ENCODE results near the gene KAZN. TPM values are rescaled to one million over a fixed set of nuclear protein-coding genes. Genes with fewer than 3 reads are reported as not detected.

The KAZN gene
- total and polyA plus RNA-seq, 12 donors, result 1.1 to 6.5 (median 1.9) TPM

DNA sequence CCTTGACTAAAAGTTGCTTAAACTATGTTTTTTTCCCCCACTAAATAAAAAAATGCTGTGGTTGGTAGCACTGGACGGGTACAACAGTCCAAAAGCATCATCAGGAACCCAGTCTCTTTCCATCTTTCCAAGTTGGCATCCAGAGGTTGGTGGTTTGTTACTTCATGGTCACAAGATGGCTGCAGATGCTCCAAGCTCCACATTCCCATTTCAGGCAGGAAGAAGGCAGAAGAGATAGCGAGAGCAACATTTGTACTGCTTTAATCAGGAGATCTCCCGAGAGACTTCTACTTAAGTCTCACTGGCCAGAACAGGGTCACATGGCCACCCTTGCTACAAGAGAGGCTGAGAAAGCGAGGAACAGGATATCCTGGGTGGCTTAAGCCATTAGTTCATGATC is 230.2 kb downstream of the KAZN start:
- Histone ChIP-seq H3K4me3 (no peak overlapping the region), H3K27ac (no peak overlapping the region), H3K36me3 (no peaks in the 10 kb centered on the region), H3K4me1 (no peaks in the 10 kb centered on the region), H3K9me3 (peaks cover 0 to 11% (median 0%) of the 10 kb centered on the region in 11 donors), H3K27me3 (peaks cover 0 to 17% (median 0%) of the 10 kb centered on the region in 7 donors)
- WGBS, 2 donors, result 42 to 81% methylated on average over 4 of the region's 4 CpGs
- TF ChIP-seq, protein P1, sequence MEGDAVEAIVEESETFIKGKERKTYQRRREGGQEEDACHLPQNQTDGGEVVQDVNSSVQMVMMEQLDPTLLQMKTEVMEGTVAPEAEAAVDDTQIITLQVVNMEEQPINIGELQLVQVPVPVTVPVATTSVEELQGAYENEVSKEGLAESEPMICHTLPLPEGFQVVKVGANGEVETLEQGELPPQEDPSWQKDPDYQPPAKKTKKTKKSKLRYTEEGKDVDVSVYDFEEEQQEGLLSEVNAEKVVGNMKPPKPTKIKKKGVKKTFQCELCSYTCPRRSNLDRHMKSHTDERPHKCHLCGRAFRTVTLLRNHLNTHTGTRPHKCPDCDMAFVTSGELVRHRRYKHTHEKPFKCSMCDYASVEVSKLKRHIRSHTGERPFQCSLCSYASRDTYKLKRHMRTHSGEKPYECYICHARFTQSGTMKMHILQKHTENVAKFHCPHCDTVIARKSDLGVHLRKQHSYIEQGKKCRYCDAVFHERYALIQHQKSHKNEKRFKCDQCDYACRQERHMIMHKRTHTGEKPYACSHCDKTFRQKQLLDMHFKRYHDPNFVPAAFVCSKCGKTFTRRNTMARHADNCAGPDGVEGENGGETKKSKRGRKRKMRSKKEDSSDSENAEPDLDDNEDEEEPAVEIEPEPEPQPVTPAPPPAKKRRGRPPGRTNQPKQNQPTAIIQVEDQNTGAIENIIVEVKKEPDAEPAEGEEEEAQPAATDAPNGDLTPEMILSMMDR (IDR thresholded peaks at IDR 0.05), result no peak
- ATAC-seq, result no peak
- intact Hi-C loops (cut with DNase I), result no loop called here
- DNase-seq, result no peak

DNA sequence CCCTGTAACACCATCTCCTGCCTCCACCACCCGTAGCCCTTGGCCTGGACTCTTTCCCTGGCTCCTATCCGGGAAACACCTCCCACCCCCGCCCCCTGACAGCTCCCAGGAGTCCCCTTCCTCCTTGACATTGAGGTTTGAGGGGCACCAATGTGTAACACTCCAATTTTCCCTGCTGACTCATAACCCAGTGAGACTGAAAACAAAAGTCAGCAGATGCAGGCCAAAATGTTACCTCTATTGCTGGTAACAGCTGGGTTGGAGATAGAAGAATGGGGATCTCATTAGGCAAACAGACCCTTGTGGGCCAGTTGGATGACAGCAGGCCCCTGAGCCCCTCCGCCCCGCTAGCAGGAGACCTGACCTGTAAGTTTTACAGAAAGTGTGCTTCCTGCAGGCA is 237.2 kb downstream of the KAZN start:
- WGBS, 2 donors, result 56 to 59% methylated on average over 5 of the region's 5 CpGs
- TF ChIP-seq, protein P1 (IDR thresholded peaks at IDR 0.05), result no peak
- no peaks in the 10 kb centered on the region for H3K36me3 ChIP-seq
- peaks cover 0 to 8% (median 0%) of the 10 kb centered on the region in 7 donors for H3K27me3 ChIP-seq
- DNase-seq, result no peak
- no peak overlapping the region for H3K27ac ChIP-seq
- no peaks in the 10 kb centered on the region for H3K4me1 ChIP-seq
- peaks cover 0 to 7% (median 0%) of the 10 kb centered on the region in 11 donors for H3K9me3 ChIP-seq
- no peak overlapping the region for H3K4me3 ChIP-seq
- intact Hi-C loops (cut with DNase I), result no loop called here
- ATAC-seq, result no peak

DNA sequence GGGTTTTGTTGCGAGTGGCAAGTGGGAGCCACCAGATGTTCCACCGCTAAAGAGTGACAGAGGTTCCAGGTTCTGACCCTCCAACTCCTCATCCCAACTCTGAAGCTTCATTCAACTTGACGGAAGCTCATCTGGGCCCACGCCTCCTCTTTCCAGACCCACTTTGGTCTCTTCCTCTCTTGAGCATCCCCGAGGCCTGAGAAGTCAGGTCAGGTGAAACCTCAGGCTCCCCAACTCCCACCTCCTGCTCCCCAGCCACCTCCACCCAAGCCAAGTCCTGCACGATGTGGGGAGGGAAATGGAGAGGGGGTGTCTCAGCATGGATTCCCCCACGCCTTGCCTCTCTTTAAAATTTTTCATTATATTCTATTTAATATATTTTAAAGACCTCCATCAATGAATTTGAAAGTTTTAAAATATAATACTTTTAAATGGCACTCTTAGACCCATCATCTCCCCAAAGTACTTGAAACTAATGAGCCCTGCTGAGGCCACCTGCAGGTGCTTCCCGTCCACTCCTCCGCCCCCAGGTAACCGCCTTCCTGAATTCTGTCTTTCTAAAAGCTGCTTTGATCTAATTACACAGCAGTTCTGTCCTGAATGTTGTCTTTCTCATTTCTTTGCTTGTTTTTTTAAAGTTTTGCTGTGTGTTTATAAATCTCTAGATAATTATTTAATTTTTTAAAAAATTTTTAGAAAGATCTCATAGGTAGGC is 238.1 kb downstream of the KAZN start:
- no peaks in the 10 kb centered on the region for H3K36me3 ChIP-seq
- intact Hi-C loops (cut with DNase I), result no loop called here
- H3K27me3 ChIP-seq, result peaks cover 0 to 8% (median 0%) of the 10 kb centered on the region in 7 donors
- H3K9me3 ChIP-seq, result peaks cover 0 to 16% (median 3%) of the 10 kb centered on the region in 11 donors
- no peak overlapping the region for H3K4me3 ChIP-seq
- H3K4me1 ChIP-seq, result no peaks in the 10 kb centered on the region
- 86 to 87% methylated on average over 10 of the region's 10 CpGs for WGBS, 2 donors
- no peak for ATAC-seq
- DNase-seq, result no peak
- TF ChIP-seq, protein P1 (IDR thresholded peaks at IDR 0.05), result no peak
- H3K27ac ChIP-seq, result no peak overlapping the region

DNA sequence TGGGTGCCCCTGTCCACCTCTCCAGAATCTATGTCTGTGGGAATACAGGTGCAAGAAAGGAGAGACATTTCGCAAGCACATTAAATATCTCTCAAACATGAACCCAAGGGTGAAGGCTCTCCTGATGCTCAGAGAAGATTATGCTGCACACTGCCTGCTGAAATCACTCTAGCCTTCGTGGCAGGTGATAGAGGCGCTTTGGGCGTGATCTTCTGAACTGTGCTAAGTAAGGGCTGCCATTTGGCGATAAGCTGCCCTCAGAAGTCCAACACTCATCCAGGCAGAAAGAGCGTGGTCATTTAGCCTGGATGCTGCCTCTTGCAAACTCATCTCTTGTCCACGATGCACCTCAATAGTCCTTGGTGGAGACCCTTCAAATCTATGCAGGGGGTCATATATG is 241.9 kb downstream of the KAZN start:
- H3K9me3 ChIP-seq, result peaks cover 0 to 34% (median 16%) of the 10 kb centered on the region in 11 donors
- no peak for ATAC-seq
- H3K27ac ChIP-seq, result no peak overlapping the region
- DNase-seq, result no peak
- TF ChIP-seq, protein P1 (IDR thresholded peaks at IDR 0.05), result no peak
- H3K4me3 ChIP-seq, result no peak overlapping the region
- WGBS, 2 donors, result 84 to 86% methylated on average over 7 of the region's 7 CpGs
- no peaks in the 10 kb centered on the region for H3K36me3 ChIP-seq
- intact Hi-C loops (cut with DNase I), result no loop called here
- peaks cover 0 to 6% (median 0%) of the 10 kb centered on the region in 7 donors for H3K27me3 ChIP-seq
- H3K4me1 ChIP-seq, result no peaks in the 10 kb centered on the region
